SH-SY5Y (cell line): ENCODE data around the gene PI3.

Experiments used
- GATA2 ChIP-seq: IDR thresholded peaks from 2 replicates; pipeline ENCODE4 v1.6.1; 2011; ENCODE audit warnings: mild to moderate bottlenecking, low read depth, low read length
- GATA3 ChIP-seq: IDR thresholded peaks from 2 replicates; pipeline ENCODE4 v1.6.1; 2011; ENCODE audit warnings: low read depth, mild to moderate bottlenecking, low read length, moderate library complexity

DNA sequence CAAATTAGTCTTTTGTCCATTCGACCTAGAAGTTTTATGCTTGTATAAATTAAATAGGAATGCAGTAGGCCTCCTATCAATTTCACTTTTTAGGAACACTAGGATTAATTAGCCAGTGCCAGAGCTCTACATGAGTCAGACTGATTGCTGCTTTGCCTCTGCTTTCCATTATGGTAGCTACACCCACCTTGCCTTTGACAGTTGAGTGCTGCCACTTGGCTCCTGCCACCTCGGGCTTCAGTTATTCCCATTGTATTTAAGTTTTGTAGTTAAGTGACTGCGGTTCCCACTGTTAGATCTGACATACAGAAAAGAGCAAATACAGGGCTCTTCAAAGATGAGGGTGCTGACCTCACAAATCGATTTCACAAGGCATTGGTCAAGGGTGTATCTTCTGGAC, 33.9 kb upstream of the PI3 start:
- TF ChIP-seq GATA2 (no peak), GATA3 (no peak)
